Liver (tissue), 3 donors: ENCODE results near the gene CDC45.

ENCODE experiments used
- CTCF ChIP-seq: fragments of 150-350 bp; IDR thresholded peaks from 2 replicates; pipeline ENCODE4 v1.5.1; 2017; ENCODE audit warnings: improper control_type of control experiment, low read depth, low read length; ENCODE audit not compliant: missing input control
- EGR1 ChIP-seq, 2 donors: IDR thresholded peaks; 2 replicates each; pipeline ENCODE4 v1.6.1; 2016 to 2018; ENCODE audit warnings: antibody characterized with exemption in 2 of 2, low read depth in 2 of 2
- GABPA ChIP-seq, 2 donors: IDR thresholded peaks in 1 of 2; conservative IDR thresholded peaks in 1 of 2; 2 replicates each; pipeline ENCODE4 v1.6.1; 2016; ENCODE audit warnings: antibody characterized with exemption in 2 of 2, mild to moderate bottlenecking in 1 of 2, moderate library complexity in 1 of 2
- MAX ChIP-seq: IDR thresholded peaks from 2 replicates; pipeline ENCODE4 v1.6.1; 2016; ENCODE audit warnings: antibody characterized with exemption
- RAD21 ChIP-seq, 2 donors: IDR thresholded peaks; 2 replicates each; pipeline ENCODE4 v1.6.1; 2016; ENCODE audit warnings: antibody characterized with exemption in 2 of 2, mild to moderate bottlenecking in 2 of 2
- TAF1 ChIP-seq: conservative IDR thresholded peaks from 2 replicates; pipeline ENCODE4 v1.6.1; 2016; ENCODE audit warnings: antibody characterized with exemption, mild to moderate bottlenecking
- ZBTB33 ChIP-seq: IDR thresholded peaks from 2 replicates; pipeline ENCODE4 v1.6.1; 2016; ENCODE audit warnings: antibody characterized with exemption
- donor health status: healthy.
- donor health status: healthy.

- no peak for TF ChIP-seq GABPA (IDR thresholded peaks at IDR 0.05 in 1 of 2, conservative IDR thresholded peaks at IDR 0.05 in 1 of 2)
- no peak for TF ChIP-seq EGR1 (IDR thresholded peaks at IDR 0.05; ENCODE audit: low read depth in 2 of 2)
- no peak for TF ChIP-seq CTCF
- no peak for TF ChIP-seq ZBTB33
- no peak for TF ChIP-seq MAX
- no peak for TF ChIP-seq RAD21 (IDR thresholded peaks at IDR 0.05)
- no peak for TF ChIP-seq TAF1
Observed at GRCh38 chr22:19504900-19505734, 25.4 kb downstream of the CDC45 start.
